Measurements from ENCODE around the gene MEP1A.
"Not testable (repeated sequence)": the region's sequence is repeated elsewhere in the genome, so short reads cannot be mapped to it uniquely, and the experiment has no call there.

Gene MEP1A

GRCh38 chr6:46828939-46829338 is 35.8 kb downstream of the MEP1A start:
- H3K4me2 ChIP-seq (ENCODE audit: low read depth, low read length, poor library complexity, severe bottlenecking) = no peak overlapping the region
- H3K9ac ChIP-seq (ENCODE audit: low read depth, low read length, poor library complexity, severe bottlenecking) = no peak overlapping the region
- H3K4me1 ChIP-seq (ENCODE audit: insufficient read depth, low read length, poor library complexity, severe bottlenecking) = no peaks in the 10 kb centered on the region
- H4K20me1 ChIP-seq (ENCODE audit: insufficient read depth, low read length, poor library complexity, severe bottlenecking) = no peaks in the 10 kb centered on the region
- H3K79me2 ChIP-seq (ENCODE audit: insufficient read depth, low read length) = no peaks in the 10 kb centered on the region
- no peaks in the 10 kb centered on the region for H3K9me2 ChIP-seq (replicated peaks; ENCODE audit: low read depth, low read length)
- H3F3A ChIP-seq (ENCODE audit: low read depth) = no peaks in the 10 kb centered on the region
- no peaks in the 10 kb centered on the region for H3K9me3 ChIP-seq (ENCODE audit: insufficient read depth, low read depth, low read length)
- no peak for TF ChIP-seq CTCF (conservative IDR thresholded peaks at IDR 0.05; ENCODE audit: low read length)
- no peak for TF ChIP-seq EZH2phosphoT487 (IDR thresholded peaks at IDR 0.05; ENCODE audit: borderline replicate concordance)
- no peak overlapping the region for H3K4me3 ChIP-seq (ENCODE audit: low read length, poor library complexity, severe bottlenecking)
- H2AFZ ChIP-seq (ENCODE audit: low read length) = no peak overlapping the region
- no peaks in the 10 kb centered on the region for H3K36me3 ChIP-seq (ENCODE audit: insufficient read depth, low read length)
- no peaks in the 10 kb centered on the region for H3K27me3 ChIP-seq (ENCODE audit: insufficient read depth, low read length, poor library complexity, severe bottlenecking)

- H3K9ac ChIP-seq (ENCODE audit: low read depth, low read length, poor library complexity, severe bottlenecking) = no peak overlapping the region
Observed at GRCh38 chr6:46832816-46833215, 39.6 kb downstream of the MEP1A start.

DNA sequence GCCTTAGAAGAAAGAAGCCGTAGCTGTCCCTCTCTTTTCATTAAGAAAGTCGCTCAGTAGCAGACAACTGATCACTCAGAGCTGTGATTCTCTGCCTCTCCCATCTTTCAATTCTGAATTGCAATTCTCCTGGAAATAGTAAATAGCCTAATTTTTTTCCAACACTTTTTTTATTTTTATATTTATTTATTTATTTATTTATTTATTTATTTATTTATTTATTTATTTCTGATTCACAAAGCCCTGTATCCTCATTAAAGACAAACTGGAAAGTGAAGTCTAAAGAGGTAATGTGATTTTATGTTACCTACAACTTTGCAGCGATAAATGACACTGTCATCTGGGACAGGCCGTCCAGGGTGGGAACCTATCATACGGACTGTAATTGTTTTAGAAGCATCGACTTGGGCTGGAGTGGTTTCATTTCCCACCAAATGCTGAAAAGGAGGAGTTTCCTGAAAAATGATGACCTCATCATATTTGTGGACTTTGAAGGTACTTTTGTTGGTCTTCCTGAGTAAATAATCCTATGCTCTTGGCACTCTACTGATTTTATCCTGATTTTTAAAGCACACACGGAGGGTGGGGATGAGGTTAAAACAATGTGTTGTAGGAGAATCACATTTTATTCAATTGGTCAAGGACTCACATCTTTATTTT is 41.2 kb downstream of the MEP1A start:
- H3K9ac ChIP-seq (ENCODE audit: low read depth, low read length, poor library complexity, severe bottlenecking); H3K27me3 ChIP-seq (ENCODE audit: insufficient read depth, low read length, poor library complexity, severe bottlenecking); H3K4me3 ChIP-seq (ENCODE audit: low read length, poor library complexity, severe bottlenecking); H4K20me1 ChIP-seq (ENCODE audit: insufficient read depth, low read length, poor library complexity, severe bottlenecking); H3F3A ChIP-seq (ENCODE audit: low read depth); H3K9me3 ChIP-seq (ENCODE audit: insufficient read depth, low read depth, low read length); H3K4me1 ChIP-seq (ENCODE audit: insufficient read depth, low read length, poor library complexity, severe bottlenecking); H3K36me3 ChIP-seq (ENCODE audit: insufficient read depth, low read length); H3K79me2 ChIP-seq (ENCODE audit: insufficient read depth, low read length); H3K9me2 ChIP-seq (replicated peaks; ENCODE audit: low read depth, low read length); H3K4me2 ChIP-seq (ENCODE audit: low read depth, low read length, poor library complexity, severe bottlenecking); H2AFZ ChIP-seq (ENCODE audit: low read length): not testable (repeated sequence)

More at GRCh38 chr6:46832816-46833215, 39.6 kb downstream of the MEP1A start:
- Histone ChIP-seq H3K27me3 (ENCODE audit: insufficient read depth, low read length, poor library complexity, severe bottlenecking) (no peaks in the 10 kb centered on the region), H3K9me2 (replicated peaks; ENCODE audit: low read depth, low read length) (no peaks in the 10 kb centered on the region), H3K4me2 (ENCODE audit: low read depth, low read length, poor library complexity, severe bottlenecking) (no peak overlapping the region), H3K4me3 (ENCODE audit: low read length, poor library complexity, severe bottlenecking) (no peak overlapping the region), H3F3A (ENCODE audit: low read depth) (no peaks in the 10 kb centered on the region), H3K4me1 (ENCODE audit: insufficient read depth, low read length, poor library complexity, severe bottlenecking) (no peaks in the 10 kb centered on the region), H2AFZ (ENCODE audit: low read length) (no peak overlapping the region), H3K9me3 (ENCODE audit: insufficient read depth, low read depth, low read length) (no peaks in the 10 kb centered on the region), H4K20me1 (ENCODE audit: insufficient read depth, low read length, poor library complexity, severe bottlenecking) (no peaks in the 10 kb centered on the region), H3K79me2 (ENCODE audit: insufficient read depth, low read length) (no peaks in the 10 kb centered on the region), H3K36me3 (ENCODE audit: insufficient read depth, low read length) (no peaks in the 10 kb centered on the region)
- TF ChIP-seq EZH2phosphoT487 (IDR thresholded peaks at IDR 0.05; ENCODE audit: borderline replicate concordance) (no peak), CTCF (conservative IDR thresholded peaks at IDR 0.05; ENCODE audit: low read length) (no peak)

GRCh38 chr6:46834991-46835390 is 41.8 kb downstream of the MEP1A start:
- H3K27me3 ChIP-seq (ENCODE audit: insufficient read depth, low read length, poor library complexity, severe bottlenecking); H3K79me2 ChIP-seq (ENCODE audit: insufficient read depth, low read length); H3K9me2 ChIP-seq (replicated peaks; ENCODE audit: low read depth, low read length); H4K20me1 ChIP-seq (ENCODE audit: insufficient read depth, low read length, poor library complexity, severe bottlenecking); H3K4me1 ChIP-seq (ENCODE audit: insufficient read depth, low read length, poor library complexity, severe bottlenecking); H3K9me3 ChIP-seq (ENCODE audit: insufficient read depth, low read depth, low read length); H3K9ac ChIP-seq (ENCODE audit: low read depth, low read length, poor library complexity, severe bottlenecking); H3K4me3 ChIP-seq (ENCODE audit: low read length, poor library complexity, severe bottlenecking); H2AFZ ChIP-seq (ENCODE audit: low read length); H3K4me2 ChIP-seq (ENCODE audit: low read depth, low read length, poor library complexity, severe bottlenecking); H3F3A ChIP-seq (ENCODE audit: low read depth); H3K36me3 ChIP-seq (ENCODE audit: insufficient read depth, low read length): not testable (repeated sequence)
